H1 (cell line): ENCODE results near the gene OTOP3. TPM values are rescaled to one million over a fixed set of nuclear protein-coding genes. Genes with fewer than 3 reads are reported as not detected.

Experiments
- CTCF ChIA-PET: fragments of 300-600 bp; sonication (Branson Sonifier 250); formaldehyde crosslinking; loops from one replicate; lab custom pipeline; 2021; ENCODE audit not compliant: partially characterized antibody; lab: Charles Lee
- POLR2A ChIA-PET: fragments of 300-600 bp; sonication (Branson Sonifier 250); formaldehyde crosslinking; loops from one replicate; lab custom pipeline; 2021; ENCODE audit warnings: inconsistent platforms; ENCODE audit not compliant: partially characterized antibody; lab: Charles Lee
- DNase-seq, 2 experiments: peaks; one replicate each; pipeline versions ENCODE4 v3.0.0 to v3.0.0-alpha.2; 2010 to 2022; ENCODE audit warnings: low spot score in 2 of 2, low read depth in 1 of 2, mixed read lengths in 1 of 2
- FAIRE-seq: peaks from 2 replicates; lab custom pipeline; 2011; peaks lifted over from hg19 to GRCh38; lab: Jason Lieb, UNC
- H2AFZ ChIP-seq: 2 replicates; pipeline ENCODE4 v1.8.1; 2012; ENCODE audit warnings: low read length, inconsistent platforms
- H2AK5ac ChIP-seq: 2 replicates; pipeline ENCODE4 v1.6.1; 2013; ENCODE audit warnings: low read depth, low read length
- H2BK120ac ChIP-seq: replicated peaks from 2 replicates; pipeline ENCODE3; 2013; ENCODE audit warnings: low read depth, low read length, inconsistent platforms
- H2BK12ac ChIP-seq: 2 replicates; pipeline ENCODE4 v1.6.1; 2013; ENCODE audit warnings: low read depth, low read length
- H2BK15ac ChIP-seq: 2 replicates; pipeline ENCODE4 v1.6.1; 2013; ENCODE audit warnings: low read length
- H2BK20ac ChIP-seq: 2 replicates; pipeline ENCODE4 v1.6.1; 2013; ENCODE audit warnings: low read length
- H2BK5ac ChIP-seq: 2 replicates; pipeline ENCODE4 v1.6.1; 2013; ENCODE audit warnings: low read depth, low read length
- H3K14ac ChIP-seq: 2 replicates; pipeline ENCODE4 v1.6.1; 2013; ENCODE audit warnings: inconsistent platforms; ENCODE audit not compliant: insufficient read length
- H3K18ac ChIP-seq: 2 replicates; pipeline ENCODE4 v1.6.1; 2013; ENCODE audit warnings: low read length; ENCODE audit errors: extremely low read depth
- H3K23ac ChIP-seq: 2 replicates; pipeline ENCODE4 v1.6.1; 2013; ENCODE audit warnings: inconsistent platforms; ENCODE audit not compliant: insufficient read length
- H3K23me2 ChIP-seq: 2 replicates; pipeline ENCODE4 v1.6.1; 2013; ENCODE audit warnings: low read depth, low read length
- H3K27ac ChIP-seq: 2 replicates; pipeline ENCODE4 v1.6.1; 2011; ENCODE audit warnings: low read depth, low read length, inconsistent platforms
- H3K27me3 ChIP-seq, 4 experiments: replicated peaks in 1 of 4; 1 replicate in 1 of 4; 2 replicates in 3 of 4; pipeline versions ENCODE4 v1.6.1 to v1.8.1; 2011 to 2013; ENCODE audit warnings: low read length in 3 of 4, mild to moderate bottlenecking in 3 of 4, inconsistent platforms in 2 of 4, mixed read lengths in 2 of 4, moderate library complexity in 1 of 4; ENCODE audit not compliant: control insufficient read depth in 3 of 4, insufficient read depth in 3 of 4; ENCODE audit errors: extremely low read depth in 1 of 4
- H3K36me3 ChIP-seq, 4 experiments: 2 replicates each; pipeline versions ENCODE4 v1.6.1 to v1.8.1; 2011 to 2013; ENCODE audit warnings: mild to moderate bottlenecking in 4 of 4, low read length in 3 of 4, moderate library complexity in 2 of 4, control low read depth in 1 of 4, inconsistent platforms in 1 of 4; ENCODE audit not compliant: insufficient read depth in 4 of 4, control insufficient read depth in 2 of 4
- H3K4ac ChIP-seq: replicated peaks from 2 replicates; pipeline ENCODE3; 2013; ENCODE audit warnings: low read length, low read depth, mixed read lengths, inconsistent platforms; ENCODE audit not compliant: insufficient read length
- H3K4me1 ChIP-seq, 4 experiments: replicated peaks in 1 of 4; 1 replicate in 1 of 4; 2 replicates in 3 of 4; pipeline versions ENCODE4 v1.6.1 to v1.8.1; 2011 to 2013; ENCODE audit warnings: low read length in 3 of 4, inconsistent platforms in 2 of 4, mixed read lengths in 1 of 4; ENCODE audit not compliant: insufficient read depth in 4 of 4, control insufficient read depth in 3 of 4
- H3K4me2 ChIP-seq, 2 experiments: 2 replicates each; pipeline versions ENCODE4 v1.6.1 to v1.8.1; 2011 to 2013; ENCODE audit warnings: low read depth in 2 of 2, low read length in 2 of 2, control low read depth in 1 of 2, inconsistent platforms in 1 of 2, mild to moderate bottlenecking in 1 of 2; ENCODE audit not compliant: insufficient read depth in 1 of 2
- H3K4me3 ChIP-seq, 4 experiments: fragments of 200-600, 300-600 bp in 1 of 4; sonication (generic), shearing (Covaris generic), sonication (Bioruptor Twin) in 1 of 4; 2 replicates each; pipeline versions ENCODE4 v1.5.1 to v1.8.1; 2011 to 2016; ENCODE audit warnings: low read length in 4 of 4, low read depth in 3 of 4, control low read depth in 2 of 4, inconsistent platforms in 2 of 4, mild to moderate bottlenecking in 2 of 4, mixed read lengths in 1 of 4, moderate library complexity in 1 of 4; ENCODE audit not compliant: insufficient read depth in 2 of 4; ENCODE audit errors: extremely low read depth in 1 of 4
- H3K56ac ChIP-seq: replicated peaks from 2 replicates; pipeline ENCODE3; 2013; ENCODE audit warnings: low read depth, mild to moderate bottlenecking, mixed read lengths, low read length, inconsistent platforms; ENCODE audit not compliant: insufficient read length
- H3K79me1 ChIP-seq: 2 replicates; pipeline ENCODE4 v1.6.1; 2013; ENCODE audit warnings: low read depth, low read length, control low read depth
- H3K79me2 ChIP-seq, 2 experiments: 2 replicates each; pipeline versions ENCODE4 v1.6.1 to v1.8.1; 2012 to 2013; ENCODE audit warnings: low read length in 2 of 2, mild to moderate bottlenecking in 2 of 2, inconsistent platforms in 1 of 2; ENCODE audit not compliant: insufficient read depth in 2 of 2, control insufficient read depth in 1 of 2
- H3K9ac ChIP-seq, 4 experiments: replicated peaks in 1 of 4; 1 replicate in 1 of 4; 2 replicates in 3 of 4; pipeline versions ENCODE4 v1.6.1 to v1.8.1; 2011 to 2013; ENCODE audit warnings: low read depth in 3 of 4, low read length in 3 of 4, control low read depth in 2 of 4, mild to moderate bottlenecking in 2 of 4, moderate library complexity in 2 of 4, inconsistent platforms in 1 of 4; ENCODE audit errors: extremely low read depth in 1 of 4
- H3K9me3 ChIP-seq, 2 experiments: 2 replicates each; pipeline versions ENCODE4 v1.6.1 to v1.8.1; 2012 to 2013; ENCODE audit warnings: mild to moderate bottlenecking in 2 of 2, moderate library complexity in 2 of 2, control low read depth in 1 of 2, inconsistent platforms in 1 of 2, low read depth in 1 of 2, low read length in 1 of 2, mixed read lengths in 1 of 2; ENCODE audit not compliant: insufficient read depth in 2 of 2
- H4K20me1 ChIP-seq, 2 experiments: replicated peaks in 1 of 2; 2 replicates each; pipeline versions ENCODE3 to v1.8.1; 2011 to 2013; ENCODE audit warnings: inconsistent platforms in 2 of 2, low read length in 2 of 2, mild to moderate bottlenecking in 1 of 2; ENCODE audit not compliant: insufficient read depth in 2 of 2, control insufficient read depth in 1 of 2
- H4K5ac ChIP-seq: 2 replicates; pipeline ENCODE4 v1.6.1; 2013; ENCODE audit warnings: low read length, low read depth, mixed read lengths, inconsistent platforms; ENCODE audit not compliant: insufficient read length
- H4K8ac ChIP-seq: 2 replicates; pipeline ENCODE4 v1.8.0; 2013; ENCODE audit warnings: mild to moderate bottlenecking, moderate library complexity, low read length, inconsistent platforms; ENCODE audit not compliant: insufficient read depth; ENCODE audit errors: extremely low read depth
- H4K91ac ChIP-seq: replicated peaks from 2 replicates; pipeline ENCODE3; 2013; ENCODE audit warnings: low read length, mixed read lengths, inconsistent platforms; ENCODE audit not compliant: insufficient read length
- ASH2L ChIP-seq: fragments of 200-600, 300-600 bp; sonication (generic); IDR thresholded peaks from one replicate; pipeline ENCODE4 v1.7.1; 2017; ENCODE audit warnings: low read length
- CBX8 ChIP-seq: fragments of 300-800, 300-1000 bp; sonication (generic); IDR thresholded peaks from 2 replicates; pipeline ENCODE4 v1.7.1; 2016; ENCODE audit warnings: low read depth, low read length, borderline replicate concordance
- EGR1 ChIP-seq: IDR thresholded peaks from 2 replicates; pipeline ENCODE4 v1.6.1; 2011; ENCODE audit warnings: low read depth, low read length, borderline replicate concordance
- KDM4A ChIP-seq: IDR thresholded peaks from one replicate; pipeline ENCODE4 v1.7.1; 2012; ENCODE audit warnings: low read depth, mild to moderate bottlenecking, moderate library complexity, low read length, inconsistent platforms; ENCODE audit not compliant: severe bottlenecking
- RBBP5 ChIP-seq: IDR thresholded peaks from 2 replicates; pipeline ENCODE4 v1.7.1; 2012; ENCODE audit warnings: low read depth, mild to moderate bottlenecking, inconsistent platforms, low read length, moderate library complexity, borderline replicate concordance
- SP2 ChIP-seq: IDR thresholded peaks from 2 replicates; pipeline ENCODE4 v1.6.1; 2012; ENCODE audit warnings: mild to moderate bottlenecking, low read length, inconsistent platforms
- ZNF274 ChIP-seq: IDR thresholded peaks from 2 replicates; pipeline ENCODE4 v1.7.0; 2012; ENCODE audit warnings: low read length, borderline replicate concordance; ENCODE audit errors: extremely low read depth
- WGBS, 2 experiments: shearing (Covaris generic) in 1 of 2; methylation state at CpG; one replicate each; pipeline versions ENCODE4 v1.1.6 to v1.1.7; 2013 to 2015; ENCODE audit warnings: low lambda C conversion rate in 2 of 2, mixed read lengths in 2 of 2, inconsistent platforms in 1 of 2, low coverage in 1 of 2, missing lambda C conversion rate in 1 of 2; ENCODE audit not compliant: insufficient replicate concordance in 2 of 2, insufficient coverage in 1 of 2, insufficient read length in 1 of 2; ENCODE audit errors: extremely low coverage in 1 of 2, missing lambda C conversion rate in 1 of 2; 5-methylcytosine and 5-hydroxymethylcytosine counted together
- polyA plus RNA-seq, 7 experiments: library from polyadenylated mRNA; depleted of rRNA in 3 of 7; stranded (reverse) in 5 of 7; unstranded in 2 of 7; fragments of >200 nt in 5 of 7; fragments of 200-250 nt in 2 of 7; gene quantifications; 1 replicate in 5 of 7; 2 replicates in 1 of 7; 4 replicates in 1 of 7; pipeline versions ENCODE4 v1.2.1 to v1.2.3, GENCODE V29; 2011 to 2013; ENCODE audit warnings: missing spikeins in 2 of 7, mixed read lengths in 2 of 7
- total RNA-seq: library from RNA; stranded (reverse); fragmentation: NEBNext Ultra II Directional; extraction: Animal tissue kit (Norgen Biotek cat#: 25700); gene quantifications from 2 replicates; pipeline ENCODE4 v1.2.1, GENCODE V29; 2021
- TF ChIP-seq, protein P1 (sequence below), 3 experiments: IDR thresholded peaks; 1 replicate in 2 of 3; 2 replicates in 1 of 3; pipeline versions ENCODE4 v1.5.1 to v1.6.1; 2011; ENCODE audit warnings: low read length in 3 of 3, mild to moderate bottlenecking in 3 of 3, inconsistent platforms in 2 of 3, low read depth in 1 of 3, moderate library complexity in 1 of 3; ENCODE audit not compliant: insufficient read depth in 1 of 3; ENCODE audit errors: control extremely low read depth in 1 of 3

Gene OTOP3
- total and polyA plus RNA-seq, 2 of the 8 experiments (the other 6 are each of a cell fraction or from before 2014, with no cell fraction given): 0.05 TPM; not detected in 1

DNA sequence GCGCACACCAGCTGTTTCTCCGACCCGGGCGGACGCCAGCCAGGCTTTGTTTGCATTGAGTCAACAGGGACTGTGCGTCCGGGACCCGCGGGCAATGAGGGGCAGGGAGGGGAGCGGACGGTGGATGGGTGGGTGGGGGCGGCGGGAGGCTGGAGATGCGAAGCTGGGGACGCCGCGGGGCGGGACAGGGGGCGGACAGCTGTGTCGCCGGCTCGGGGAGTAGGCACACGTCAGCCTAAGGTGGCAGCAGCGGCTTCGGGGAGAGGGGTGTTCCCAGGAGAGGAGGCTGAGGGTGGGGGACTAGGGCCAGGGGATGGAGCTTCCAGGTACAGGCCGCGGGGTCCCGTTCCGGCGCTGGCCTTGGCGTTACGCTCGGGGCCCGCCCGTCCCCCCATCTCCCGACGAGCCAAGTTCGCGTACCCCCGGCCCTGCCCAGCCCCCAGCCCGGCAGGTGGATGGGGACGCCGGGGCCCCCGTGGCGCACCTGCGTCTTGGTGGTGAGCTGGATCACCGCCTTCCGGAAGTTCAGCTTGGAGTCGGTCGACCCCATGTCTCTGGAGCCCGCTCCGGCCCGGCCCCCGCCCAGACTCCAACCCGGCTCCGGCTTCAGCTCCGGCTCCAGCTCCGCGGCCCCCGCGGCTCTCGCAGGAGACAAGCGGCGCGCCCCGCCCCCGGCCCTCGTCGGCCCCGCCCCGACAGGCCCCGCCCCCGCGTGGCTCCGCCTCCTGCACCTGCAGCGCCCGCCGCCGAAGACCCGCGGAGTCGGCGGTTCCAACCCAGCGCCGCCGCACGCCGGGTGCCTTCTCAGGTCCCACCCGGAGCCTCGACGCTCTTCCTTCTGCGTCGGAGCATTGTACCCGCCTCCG is 36.6 kb downstream of the OTOP3 start, which contains the start of gene HID1:
TSS of gene HID1 (minus strand) at position 653 of the 866 bp plus-strand sequence. CDS start at position 550, 103 bp downstream.
- Histone ChIP-seq H4K20me1 (no peaks in the 10 kb centered on the region), H3K4me2 (peak within 1 kb of the TSS; percentile 84 to 87), H2BK120ac (no peak within 1 kb of the TSS), H2BK15ac (peak within 1 kb of the TSS; percentile 46), H3K27me3 (peaks cover 17 to 43% (median 37%) of the 10 kb centered on the region in 4 experiments), H3K23me2 (peaks cover 10% of the 10 kb centered on the region; the same call in 1 of the 2 replicates), H2BK5ac (no peak within 1 kb of the TSS), H4K5ac (peak within 1 kb of the TSS; percentile 6), H3K56ac (no peak within 1 kb of the TSS), H3K27ac (no peak within 1 kb of the TSS), H3K18ac (peak within 1 kb of the TSS; percentile 48), H3K14ac (no peak within 1 kb of the TSS), H3K4me3 (peak within 1 kb of the TSS; percentile 62 to 92 (median 62)), H2BK20ac (no peak within 1 kb of the TSS), H3K79me2 (no peaks in the 10 kb centered on the region), H3K36me3 (no peaks in the 10 kb centered on the region), H3K23ac (no peak within 1 kb of the TSS), H2AK5ac (no peak within 1 kb of the TSS), H3K9me3 (no peaks in the 10 kb centered on the region), H3K4ac (no peak within 1 kb of the TSS), H3K4me1 (peaks cover 0 to 15% (median 9%) of the 10 kb centered on the region in 4 experiments; a peak in 6 of 7 replicates), H4K8ac (peak within 1 kb of the TSS; percentile 14; the same call in 1 of the 2 replicates), H4K91ac (no peak within 1 kb of the TSS), H3K9ac (peak within 1 kb of the TSS in 1 of 4 experiments; percentile 43; a peak in 2 of 7 replicates), H2AFZ (peak within 1 kb of the TSS; percentile 89; the same call in 1 of the 2 replicates), H3K79me1 (no peaks in the 10 kb centered on the region), H2BK12ac (no peak within 1 kb of the TSS; the same call in 1 of the 2 replicates)
- no peak for FAIRE-seq
- WGBS, 2 experiments: 5% methylated on average over 21 of the region's 95 CpGs; no CpG with 5 or more reads in 1 of the 2 experiments
- CTCF ChIA-PET: interaction anchor here (0.6 to 19.8 kb wide), 11 partner anchors 10 to 200 kb away, joined by 3 to 345 read pairs (median 7); partner anchors contain the start of gene MRPL58
- peak in 1 of 2 experiments; percentile 91 for DNase-seq
- POLR2A ChIA-PET: interaction anchor here (0.9 to 6.5 kb wide), 14 partner anchors 8 to 74 kb away, joined by 3 to 48 read pairs (median 3); partner anchors contain the start of genes ATP5PD, CDR2L and MRPL58
- TF ChIP-seq ZNF274: no peak
- peak; percentile 28; the same call in 1 of the 2 replicates for TF ChIP-seq EGR1
- peak; percentile 61 for TF ChIP-seq KDM4A
- TF ChIP-seq RBBP5: peak; percentile 34; the same call in 1 of the 2 replicates
- peak; percentile 32 for TF ChIP-seq ASH2L
- TF ChIP-seq, protein P1, sequence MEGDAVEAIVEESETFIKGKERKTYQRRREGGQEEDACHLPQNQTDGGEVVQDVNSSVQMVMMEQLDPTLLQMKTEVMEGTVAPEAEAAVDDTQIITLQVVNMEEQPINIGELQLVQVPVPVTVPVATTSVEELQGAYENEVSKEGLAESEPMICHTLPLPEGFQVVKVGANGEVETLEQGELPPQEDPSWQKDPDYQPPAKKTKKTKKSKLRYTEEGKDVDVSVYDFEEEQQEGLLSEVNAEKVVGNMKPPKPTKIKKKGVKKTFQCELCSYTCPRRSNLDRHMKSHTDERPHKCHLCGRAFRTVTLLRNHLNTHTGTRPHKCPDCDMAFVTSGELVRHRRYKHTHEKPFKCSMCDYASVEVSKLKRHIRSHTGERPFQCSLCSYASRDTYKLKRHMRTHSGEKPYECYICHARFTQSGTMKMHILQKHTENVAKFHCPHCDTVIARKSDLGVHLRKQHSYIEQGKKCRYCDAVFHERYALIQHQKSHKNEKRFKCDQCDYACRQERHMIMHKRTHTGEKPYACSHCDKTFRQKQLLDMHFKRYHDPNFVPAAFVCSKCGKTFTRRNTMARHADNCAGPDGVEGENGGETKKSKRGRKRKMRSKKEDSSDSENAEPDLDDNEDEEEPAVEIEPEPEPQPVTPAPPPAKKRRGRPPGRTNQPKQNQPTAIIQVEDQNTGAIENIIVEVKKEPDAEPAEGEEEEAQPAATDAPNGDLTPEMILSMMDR (IDR thresholded peaks at IDR 0.05; ENCODE audit: control extremely low read depth in 1 of 3, insufficient read depth in 1 of 3, low read depth in 1 of 3, low read length in 3 of 3): no peak
- no peak for TF ChIP-seq SP2
- TF ChIP-seq CBX8: no peak
